Measurements from ENCODE around the gene SLC38A8.

DNA sequence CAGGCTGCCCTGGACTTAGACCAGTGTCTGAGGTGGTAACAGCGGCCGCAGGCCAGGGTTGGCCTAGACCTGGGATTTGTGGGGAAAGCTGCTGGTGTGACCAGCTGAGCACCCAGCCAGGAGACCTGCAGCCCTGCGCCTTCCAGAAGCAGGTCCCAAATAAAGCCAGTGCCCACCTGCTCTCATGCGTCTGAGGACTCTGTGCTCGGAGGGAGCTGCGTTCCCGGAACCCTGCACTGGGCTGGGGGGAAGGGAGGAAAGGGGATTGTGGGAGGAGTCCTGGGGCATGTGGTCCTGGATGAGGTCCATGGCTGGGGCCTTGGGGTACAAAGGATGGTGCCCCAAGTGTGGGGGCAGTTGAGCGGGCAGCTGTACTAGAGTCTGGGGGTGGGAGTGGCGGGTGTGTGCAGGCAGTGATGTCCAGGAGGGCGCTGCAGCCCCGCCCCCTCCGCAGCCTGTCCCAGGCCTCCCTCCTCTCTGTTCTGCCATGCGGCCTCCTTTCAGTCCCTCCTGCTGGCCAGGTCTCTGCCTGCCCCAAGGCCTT lies 76.4 kb downstream of the SLC38A8 start:
- TF ChIP-seq TCF12 (IDR thresholded peaks at IDR 0.05; ENCODE audit: low read depth), result no peak
- no peak for TF ChIP-seq ZBTB7A (IDR thresholded peaks at IDR 0.05; ENCODE audit: low read depth)
- no peak for TF ChIP-seq FOXM1 (IDR thresholded peaks at IDR 0.05; ENCODE audit: borderline replicate concordance, low read depth)
- no peak for TF ChIP-seq TAF1 (IDR thresholded peaks at IDR 0.05; ENCODE audit: low read depth)
- no peak for TF ChIP-seq EGR1 (IDR thresholded peaks at IDR 0.05)
